Measurements from ENCODE around the gene ATP1A4. TPM values are rescaled to one million over a fixed set of nuclear protein-coding genes. Genes with fewer than 3 reads are reported as not detected.

Gene ATP1A4
- total RNA-seq, 6 experiments from 2014 or later = not detected

DNA sequence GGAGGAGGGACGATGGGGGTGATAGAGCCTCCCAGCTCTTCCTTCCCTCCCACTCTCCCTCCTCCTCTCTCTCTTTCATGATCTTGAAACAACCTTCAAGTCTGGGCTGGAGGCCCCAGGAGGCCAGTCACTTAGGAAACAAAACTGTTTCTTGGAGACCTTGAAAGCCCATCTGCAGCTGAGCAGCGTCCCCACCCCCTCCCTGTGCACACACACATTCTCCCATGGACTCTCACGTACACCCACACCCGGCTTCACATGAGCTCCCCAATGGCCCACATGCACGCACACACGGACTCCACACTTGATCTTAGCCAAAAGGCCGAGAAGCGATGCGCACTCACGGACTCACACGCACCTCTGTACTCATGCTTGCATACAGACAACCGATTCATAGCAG is 39.0 kb upstream of the ATP1A4 start:
- no peak overlapping the region for H3K27ac ChIP-seq
- 82% methylated on average over 6 of the region's 12 CpGs for WGBS (ENCODE audit: insufficient coverage, low coverage, low lambda C conversion rate, missing lambda C conversion rate)
- no peak overlapping the region for H3K4me3 ChIP-seq
- ATAC-seq = no peak
- TF ChIP-seq, protein P1, sequence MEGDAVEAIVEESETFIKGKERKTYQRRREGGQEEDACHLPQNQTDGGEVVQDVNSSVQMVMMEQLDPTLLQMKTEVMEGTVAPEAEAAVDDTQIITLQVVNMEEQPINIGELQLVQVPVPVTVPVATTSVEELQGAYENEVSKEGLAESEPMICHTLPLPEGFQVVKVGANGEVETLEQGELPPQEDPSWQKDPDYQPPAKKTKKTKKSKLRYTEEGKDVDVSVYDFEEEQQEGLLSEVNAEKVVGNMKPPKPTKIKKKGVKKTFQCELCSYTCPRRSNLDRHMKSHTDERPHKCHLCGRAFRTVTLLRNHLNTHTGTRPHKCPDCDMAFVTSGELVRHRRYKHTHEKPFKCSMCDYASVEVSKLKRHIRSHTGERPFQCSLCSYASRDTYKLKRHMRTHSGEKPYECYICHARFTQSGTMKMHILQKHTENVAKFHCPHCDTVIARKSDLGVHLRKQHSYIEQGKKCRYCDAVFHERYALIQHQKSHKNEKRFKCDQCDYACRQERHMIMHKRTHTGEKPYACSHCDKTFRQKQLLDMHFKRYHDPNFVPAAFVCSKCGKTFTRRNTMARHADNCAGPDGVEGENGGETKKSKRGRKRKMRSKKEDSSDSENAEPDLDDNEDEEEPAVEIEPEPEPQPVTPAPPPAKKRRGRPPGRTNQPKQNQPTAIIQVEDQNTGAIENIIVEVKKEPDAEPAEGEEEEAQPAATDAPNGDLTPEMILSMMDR (IDR thresholded peaks at IDR 0.05) = no peak
- no peak for TF ChIP-seq POLR2A (IDR thresholded peaks at IDR 0.05)
- no peaks in the 10 kb centered on the region for H3K4me1 ChIP-seq
- no peaks in the 10 kb centered on the region for H3K27me3 ChIP-seq
- H3K36me3 ChIP-seq = no peaks in the 10 kb centered on the region
- intact Hi-C loops (cut with DNase I) = loop anchor here in 1 of 2 donors (10.0 kb wide), 1 partner anchor 62 kb away; no protein-coding TSS in a partner anchor
- no peaks in the 10 kb centered on the region for H3K9me3 ChIP-seq
- no peak for DNase-seq

DNA sequence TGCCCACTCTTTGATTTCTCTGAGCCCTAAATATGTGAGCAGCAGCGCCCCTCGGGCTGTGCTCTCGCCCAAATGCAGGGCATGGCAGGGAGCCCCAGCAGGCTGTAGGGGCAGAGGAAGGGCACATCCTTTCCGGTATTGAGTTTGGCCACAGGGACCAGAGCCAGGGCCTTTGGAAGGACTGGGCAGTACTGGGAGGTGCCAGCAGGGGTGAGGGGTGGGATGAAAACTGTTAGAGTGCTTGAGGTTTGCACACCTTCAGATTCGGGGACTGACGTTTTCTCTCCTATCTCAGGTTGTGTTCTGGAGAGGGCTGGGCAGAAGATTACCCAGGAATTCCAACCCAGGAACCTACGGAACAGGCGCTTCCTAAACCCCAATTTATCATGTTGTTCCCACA is 38.0 kb upstream of the ATP1A4 start:
- no peak for ATAC-seq
- no peaks in the 10 kb centered on the region for H3K27me3 ChIP-seq
- 80% methylated on average over 5 of the region's 8 CpGs for WGBS (ENCODE audit: insufficient coverage, low coverage, low lambda C conversion rate, missing lambda C conversion rate)
- H3K36me3 ChIP-seq = no peaks in the 10 kb centered on the region
- H3K27ac ChIP-seq = no peak overlapping the region
- H3K4me1 ChIP-seq = no peaks in the 10 kb centered on the region
- intact Hi-C loops (cut with DNase I) = loop anchor here in 1 of 2 donors (10.0 kb wide), 1 partner anchor 61 kb away; no protein-coding TSS in a partner anchor
- TF ChIP-seq POLR2A (IDR thresholded peaks at IDR 0.05) = no peak
- TF ChIP-seq, protein P1 (IDR thresholded peaks at IDR 0.05) = no peak
- no peak for DNase-seq
- no peaks in the 10 kb centered on the region for H3K9me3 ChIP-seq
- H3K4me3 ChIP-seq = no peak overlapping the region

DNA sequence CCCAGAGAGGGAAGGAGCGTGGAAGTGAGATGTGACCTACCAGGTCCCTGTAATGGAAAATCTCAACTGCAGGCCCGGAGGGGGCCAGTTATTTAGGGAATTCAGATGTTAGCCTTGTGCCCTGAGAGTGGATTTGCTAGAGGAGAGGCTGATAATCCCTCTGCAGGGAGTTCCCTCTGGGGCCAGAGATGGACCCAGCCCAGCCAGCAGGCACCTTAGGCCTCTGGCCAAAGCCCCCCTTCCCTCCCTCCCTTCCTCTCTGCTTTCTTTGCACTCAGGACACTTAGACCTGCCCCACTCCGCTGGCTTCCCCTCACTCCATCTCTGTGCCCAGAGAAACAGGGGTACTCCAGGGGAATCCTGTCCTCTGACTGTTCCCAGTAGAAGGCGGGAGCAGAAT is 37.3 kb upstream of the ATP1A4 start:
- WGBS (ENCODE audit: insufficient coverage, low coverage, low lambda C conversion rate, missing lambda C conversion rate) = 68% methylated on average over 4 of the region's 4 CpGs
- no peak for ATAC-seq
- Histone ChIP-seq H3K4me1 (no peaks in the 10 kb centered on the region), H3K9me3 (no peaks in the 10 kb centered on the region), H3K27ac (no peak overlapping the region), H3K27me3 (no peaks in the 10 kb centered on the region), H3K4me3 (no peak overlapping the region), H3K36me3 (no peaks in the 10 kb centered on the region)
- intact Hi-C loops (cut with DNase I) = loop anchor here in 1 of 2 donors (10.0 kb wide), 1 partner anchor 61 kb away; no protein-coding TSS in a partner anchor
- no peak for DNase-seq
- no peak for TF ChIP-seq POLR2A (IDR thresholded peaks at IDR 0.05)
- TF ChIP-seq, protein P1 (IDR thresholded peaks at IDR 0.05) = no peak

DNA sequence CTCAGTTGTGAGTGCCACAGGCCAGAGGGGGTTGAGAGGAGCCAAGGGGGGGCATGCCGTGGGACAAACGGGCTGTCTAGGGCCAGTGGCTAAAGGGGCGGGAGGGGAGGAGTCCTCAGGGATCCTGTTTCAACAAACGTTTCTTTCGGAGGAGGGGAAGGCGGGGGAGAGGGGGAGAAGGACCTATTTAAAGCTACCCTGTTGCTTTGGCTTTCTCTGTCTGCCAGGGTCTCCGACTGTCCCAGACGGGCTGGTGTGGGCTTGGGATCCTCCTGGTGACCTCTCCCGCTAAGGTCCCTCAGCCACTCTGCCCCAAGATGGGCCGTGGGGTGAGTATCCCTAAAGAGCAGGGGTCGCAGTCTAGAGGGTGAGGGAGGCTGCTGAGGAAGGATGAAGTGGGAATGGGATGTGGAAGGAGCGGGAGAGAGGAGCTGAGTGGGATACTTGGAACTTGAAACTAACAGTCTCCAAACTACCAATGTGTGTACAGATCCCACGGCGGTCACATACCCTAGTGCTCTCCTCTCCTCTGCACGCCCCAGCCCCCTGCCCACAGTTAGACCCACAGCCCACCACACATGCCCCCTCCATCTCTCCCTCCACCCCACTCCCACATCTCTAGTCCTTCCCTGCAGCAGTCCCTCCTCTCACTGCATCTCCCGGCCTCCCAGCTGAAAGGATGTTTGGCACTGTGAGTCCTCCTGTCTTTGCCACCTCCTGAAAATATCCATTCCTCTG is 35.7 kb upstream of the ATP1A4 start, which contains the start of gene ATP1A2:
TSS of gene ATP1A2 (plus strand) at position 215 of the 738 bp plus-strand sequence. CDS start at position 318, 103 bp downstream.
- intact Hi-C loops (cut with DNase I) = loop anchor here in 1 of 2 donors (10.0 kb wide), 1 partner anchor 59 kb away; no protein-coding TSS in a partner anchor
- no peaks in the 10 kb centered on the region for H3K27me3 ChIP-seq
- DNase-seq (no peak), ATAC-seq (no peak)
- no peak within 1 kb of the TSS for H3K4me3 ChIP-seq
- TF ChIP-seq, protein P1 (IDR thresholded peaks at IDR 0.05) = no peak
- TF ChIP-seq POLR2A (IDR thresholded peaks at IDR 0.05) = no peak
- H3K27ac ChIP-seq = no peak within 1 kb of the TSS
- H3K4me1 ChIP-seq = no peaks in the 10 kb centered on the region
- 29% methylated on average over 10 of the region's 16 CpGs for WGBS (ENCODE audit: insufficient coverage, low coverage, low lambda C conversion rate, missing lambda C conversion rate)
- H3K36me3 ChIP-seq = no peaks in the 10 kb centered on the region
- no peaks in the 10 kb centered on the region for H3K9me3 ChIP-seq

Data from right lobe of liver (tissue), 6 donors.